Measurements from ENCODE around the gene KREMEN2. TPM values are rescaled to one million over a fixed set of nuclear protein-coding genes. Genes with fewer than 3 reads are reported as not detected.

KREMEN2 gene
- total RNA-seq, 4 donors from 2014 or later, result not detected

GRCh38 chr16:2986623-2987188 is 22.6 kb downstream of the KREMEN2 start:
- DNase-seq, result no peak
- no peak for ATAC-seq
- H3K36me3 ChIP-seq, result no peaks in the 10 kb centered on the region
- H3K4me1 ChIP-seq, result peaks cover 20 to 23% of the 10 kb centered on the region in 2 donors
- intact Hi-C loops (cut with DNase I; ENCODE audit: low total_unique reads), result loop anchor here (1.0 kb wide), 1 partner anchor 45 kb away; no protein-coding TSS in a partner anchor
- H3K4me3 ChIP-seq, result no peak overlapping the region
- H3K9me3 ChIP-seq, result no peaks in the 10 kb centered on the region
- in situ Hi-C loops (cut with MboI; ENCODE audit: low sequenced_read_pairs in 4 of 4), result no loop called here
- H3K27me3 ChIP-seq, result no peaks in the 10 kb centered on the region
- H3K27ac ChIP-seq, result no peak overlapping the region
- TF ChIP-seq POLR2A (IDR thresholded peaks at IDR 0.05) (no peak), CTCF (IDR thresholded peaks at IDR 0.05 in 4 of 5, conservative IDR thresholded peaks at IDR 0.05 in 1 of 5) (no peak)

- peaks cover 20 to 23% of the 10 kb centered on the region in 2 donors for H3K4me1 ChIP-seq
- no peaks in the 10 kb centered on the region for H3K27me3 ChIP-seq
- H3K4me3 ChIP-seq, result no peak overlapping the region
- ATAC-seq, result no peak
- TF ChIP-seq CTCF (IDR thresholded peaks at IDR 0.05 in 4 of 5, conservative IDR thresholded peaks at IDR 0.05 in 1 of 5), result no peak
- no peak for TF ChIP-seq POLR2A (IDR thresholded peaks at IDR 0.05)
- H3K36me3 ChIP-seq, result no peaks in the 10 kb centered on the region
- intact Hi-C loops (cut with DNase I; ENCODE audit: low total_unique reads), result no loop called here
- in situ Hi-C loops (cut with MboI; ENCODE audit: low sequenced_read_pairs in 4 of 4), result no loop called here
- H3K9me3 ChIP-seq, result no peaks in the 10 kb centered on the region
- DNase-seq, result no peak
- no peak overlapping the region for H3K27ac ChIP-seq
Measured at GRCh38 chr16:2987286-2987685, 23.2 kb downstream of the KREMEN2 start.

- Histone ChIP-seq H3K36me3 (no peaks in the 10 kb centered on the region), H3K27ac (no peak overlapping the region), H3K27me3 (no peaks in the 10 kb centered on the region), H3K9me3 (no peaks in the 10 kb centered on the region), H3K4me3 (no peak overlapping the region), H3K4me1 (peaks cover 20 to 23% of the 10 kb centered on the region in 2 donors)
- in situ Hi-C loops (cut with MboI; ENCODE audit: low sequenced_read_pairs in 4 of 4), result no loop called here
- DNase-seq (no peak), ATAC-seq (no peak)
- TF ChIP-seq CTCF (IDR thresholded peaks at IDR 0.05 in 4 of 5, conservative IDR thresholded peaks at IDR 0.05 in 1 of 5) (no peak), POLR2A (IDR thresholded peaks at IDR 0.05) (no peak)
- intact Hi-C loops (cut with DNase I; ENCODE audit: low total_unique reads), result no loop called here
Measured at GRCh38 chr16:2987833-2988232, 23.8 kb downstream of the KREMEN2 start.

DNA sequence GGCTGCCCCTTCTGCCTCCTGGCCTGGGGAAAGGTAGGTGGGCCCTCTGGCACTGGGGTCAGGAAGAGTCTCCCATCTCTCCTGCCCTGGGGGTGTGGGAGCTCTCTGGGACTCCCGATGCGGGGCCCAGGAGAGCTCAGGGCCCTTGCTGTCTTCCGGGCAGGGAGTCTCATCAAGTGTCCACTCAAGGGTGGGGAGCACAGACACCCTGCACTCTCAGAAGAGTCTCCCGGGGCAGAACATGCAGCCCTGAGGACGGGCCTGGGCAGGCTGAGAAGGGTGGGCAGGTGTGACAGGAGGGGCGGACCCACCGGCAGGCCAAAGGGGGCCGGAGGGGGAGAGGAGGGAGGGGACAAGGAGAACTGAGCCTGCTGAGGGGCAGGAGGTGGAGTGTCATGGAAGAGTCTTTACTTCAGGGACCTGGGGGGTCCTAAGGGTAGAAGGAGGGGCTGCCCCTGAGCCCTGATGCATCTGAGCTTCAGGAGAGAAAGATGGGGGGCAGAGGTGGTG is 24.6 kb downstream of the KREMEN2 start:
- no peaks in the 10 kb centered on the region for H3K27me3 ChIP-seq
- peaks cover 20 to 23% of the 10 kb centered on the region in 2 donors for H3K4me1 ChIP-seq
- TF ChIP-seq POLR2A (IDR thresholded peaks at IDR 0.05), result no peak
- no peak for TF ChIP-seq CTCF (IDR thresholded peaks at IDR 0.05 in 4 of 5, conservative IDR thresholded peaks at IDR 0.05 in 1 of 5)
- intact Hi-C loops (cut with DNase I; ENCODE audit: low total_unique reads) (no loop called here), in situ Hi-C loops (cut with MboI; ENCODE audit: low sequenced_read_pairs in 4 of 4) (no loop called here)
- DNase-seq (no peak), ATAC-seq (no peak)
- H3K4me3 ChIP-seq, result no peak overlapping the region
- no peaks in the 10 kb centered on the region for H3K36me3 ChIP-seq
- H3K27ac ChIP-seq, result no peak overlapping the region
- no peaks in the 10 kb centered on the region for H3K9me3 ChIP-seq

DNA sequence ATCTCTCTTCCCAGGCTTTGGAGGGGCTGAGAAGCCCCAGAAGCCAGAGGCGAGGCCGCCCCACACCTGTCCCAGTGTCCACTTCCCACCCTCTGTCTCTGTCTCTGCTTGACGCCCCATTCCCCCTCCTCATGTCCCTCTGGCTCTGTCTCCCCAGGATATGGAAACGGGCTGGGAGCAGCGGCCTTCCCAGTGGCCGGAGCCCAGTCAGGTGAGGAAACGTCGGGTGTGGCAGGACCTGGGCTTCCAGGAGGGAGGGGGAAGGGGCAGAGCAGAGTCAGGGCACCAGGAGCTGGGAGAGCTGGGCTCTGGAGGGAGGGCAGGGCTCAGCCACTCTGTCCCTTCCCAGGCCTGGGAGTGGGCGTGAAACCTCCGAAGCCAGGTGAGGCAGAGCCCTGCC is 26.8 kb downstream of the KREMEN2 start:
- Histone ChIP-seq H3K9me3 (no peaks in the 10 kb centered on the region), H3K4me1 (peaks cover 2 to 9% of the 10 kb centered on the region in 2 donors), H3K27ac (no peak overlapping the region), H3K36me3 (no peaks in the 10 kb centered on the region), H3K4me3 (no peak overlapping the region), H3K27me3 (no peaks in the 10 kb centered on the region)
- ATAC-seq (no peak), DNase-seq (no peak)
- in situ Hi-C loops (cut with MboI; ENCODE audit: low sequenced_read_pairs in 4 of 4) (no loop called here), intact Hi-C loops (cut with DNase I; ENCODE audit: low total_unique reads) (no loop called here)
- TF ChIP-seq POLR2A (IDR thresholded peaks at IDR 0.05), result no peak
- TF ChIP-seq CTCF (IDR thresholded peaks at IDR 0.05 in 4 of 5, conservative IDR thresholded peaks at IDR 0.05 in 1 of 5), result no peak
